Hepatic stellate cell (primary cell): ENCODE data around the gene RNF217.

ENCODE experiments used
- DNase-seq: peaks from one replicate; pipeline ENCODE4 v3.0.0; 2011; ENCODE audit warnings: low spot score

Gene RNF217

GRCh38 chr6:125132058-125132457, 169.8 kb downstream of the RNF217 start:
- DNase-seq = no peak

DNA sequence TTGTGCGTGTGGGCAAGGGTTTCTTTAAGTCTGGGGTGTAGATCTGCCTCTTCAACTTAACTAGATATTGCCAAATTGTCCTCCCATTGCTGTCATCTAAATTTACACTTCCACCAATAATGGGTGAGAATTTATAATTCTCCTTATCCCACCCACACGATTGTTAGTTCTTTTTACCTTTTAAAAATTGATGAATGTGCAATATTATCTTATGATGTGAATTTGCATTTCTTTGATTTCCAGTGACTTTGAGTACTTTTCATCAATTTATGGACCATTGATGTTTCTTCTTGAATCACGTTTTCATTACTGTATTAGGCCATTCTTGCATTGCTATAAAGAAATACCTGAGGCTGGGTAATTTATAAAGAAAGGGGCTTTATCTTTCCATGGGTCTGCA, 174.1 kb downstream of the RNF217 start:
- no peak for DNase-seq

DNA sequence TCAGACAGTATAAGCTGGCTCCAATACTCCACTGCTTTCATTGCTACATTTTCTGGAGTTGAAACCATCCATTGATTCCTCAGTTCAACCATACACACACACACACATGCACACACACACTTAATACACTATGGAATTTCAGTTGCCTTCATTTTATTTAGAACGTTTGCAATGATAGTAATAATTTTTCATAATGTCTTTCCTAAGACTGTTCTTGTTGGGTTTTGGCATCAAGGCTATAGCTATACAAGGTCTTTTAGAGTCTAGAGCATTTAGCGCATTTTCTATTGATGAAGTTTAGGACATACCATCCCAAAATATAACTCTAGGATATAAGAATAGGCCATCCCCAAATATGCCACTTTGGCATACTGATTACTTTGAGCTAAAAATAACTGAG, 175.8 kb downstream of the RNF217 start:
- DNase-seq = no peak

GRCh38 chr6:125140808-125141207, 178.6 kb downstream of the RNF217 start:
- DNase-seq = peak; percentile 48
